Stomach (tissue), 4 donors: Measurements from ENCODE around the gene KLHDC3.

Experiments
- POLR2A ChIP-seq, 4 donors: fragments of 450-650 bp; IDR thresholded peaks; one replicate each; pipeline ENCODE4 v1.6.1; 2016; ENCODE audit warnings: antibody characterized with exemption in 4 of 4, control low read depth in 2 of 4, mild to moderate bottlenecking in 1 of 4, moderate library complexity in 1 of 4
- TF ChIP-seq, protein P1 (sequence below), 7 experiments: fragments of 450-650 bp in 4 of 7; fragments of 200-600 bp in 3 of 7; sonication (generic) in 3 of 7; IDR thresholded peaks; one replicate each; pipeline ENCODE4 v1.5.1; 2016 to 2019; ENCODE audit warnings: antibody characterized with exemption in 7 of 7, control low read depth in 2 of 7, mild to moderate bottlenecking in 1 of 7

DNA sequence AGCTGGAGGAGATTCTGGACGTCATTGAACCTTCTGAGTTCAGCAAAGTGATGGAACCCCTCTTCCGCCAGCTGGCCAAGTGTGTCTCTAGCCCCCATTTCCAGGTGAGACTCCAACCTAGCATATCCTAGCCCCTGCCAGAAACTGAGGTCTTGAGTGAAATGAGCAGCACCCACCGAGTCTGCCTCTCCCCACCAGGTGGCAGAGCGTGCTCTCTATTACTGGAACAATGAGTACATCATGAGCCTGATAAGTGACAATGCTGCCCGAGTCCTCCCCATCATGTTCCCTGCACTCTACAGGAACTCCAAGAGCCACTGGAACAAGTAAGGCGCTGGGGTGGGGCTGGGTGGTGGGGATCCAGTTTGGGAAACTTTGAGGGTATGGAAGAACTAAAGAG lies 4.9 kb upstream of the KLHDC3 start:
- TF ChIP-seq, protein P1, sequence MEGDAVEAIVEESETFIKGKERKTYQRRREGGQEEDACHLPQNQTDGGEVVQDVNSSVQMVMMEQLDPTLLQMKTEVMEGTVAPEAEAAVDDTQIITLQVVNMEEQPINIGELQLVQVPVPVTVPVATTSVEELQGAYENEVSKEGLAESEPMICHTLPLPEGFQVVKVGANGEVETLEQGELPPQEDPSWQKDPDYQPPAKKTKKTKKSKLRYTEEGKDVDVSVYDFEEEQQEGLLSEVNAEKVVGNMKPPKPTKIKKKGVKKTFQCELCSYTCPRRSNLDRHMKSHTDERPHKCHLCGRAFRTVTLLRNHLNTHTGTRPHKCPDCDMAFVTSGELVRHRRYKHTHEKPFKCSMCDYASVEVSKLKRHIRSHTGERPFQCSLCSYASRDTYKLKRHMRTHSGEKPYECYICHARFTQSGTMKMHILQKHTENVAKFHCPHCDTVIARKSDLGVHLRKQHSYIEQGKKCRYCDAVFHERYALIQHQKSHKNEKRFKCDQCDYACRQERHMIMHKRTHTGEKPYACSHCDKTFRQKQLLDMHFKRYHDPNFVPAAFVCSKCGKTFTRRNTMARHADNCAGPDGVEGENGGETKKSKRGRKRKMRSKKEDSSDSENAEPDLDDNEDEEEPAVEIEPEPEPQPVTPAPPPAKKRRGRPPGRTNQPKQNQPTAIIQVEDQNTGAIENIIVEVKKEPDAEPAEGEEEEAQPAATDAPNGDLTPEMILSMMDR (IDR thresholded peaks at IDR 0.05), result peak in 3 of 7 experiments; percentile 22 to 33 (median 28)
- no peak for TF ChIP-seq POLR2A (IDR thresholded peaks at IDR 0.05)
